ENCODE results near the gene CDS1.

CDS1 gene

DNA sequence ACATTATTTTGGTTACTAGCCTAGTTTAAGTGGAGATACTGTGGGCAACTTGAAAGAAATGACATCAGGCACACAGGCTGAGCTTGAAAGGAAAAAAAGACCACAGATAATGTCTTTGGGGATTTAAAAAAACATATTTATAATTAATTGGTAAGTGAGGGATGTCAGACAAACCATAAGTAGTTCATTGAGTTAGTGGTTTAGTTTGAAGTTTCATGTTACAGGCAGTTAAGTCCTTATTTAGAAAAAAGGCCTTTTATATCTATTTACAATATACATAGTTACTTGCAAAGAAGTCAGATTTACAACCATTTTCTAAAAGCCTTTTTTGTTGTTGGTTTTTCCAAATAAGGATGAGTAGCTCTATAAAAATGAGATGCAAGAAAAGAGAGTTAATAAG lies 89.2 kb downstream of the CDS1 start:
- Histone ChIP-seq H3K27me3 (ENCODE audit: insufficient read depth, poor library complexity, severe bottlenecking) (no peaks in the 10 kb centered on the region), H3K4me3 (replicated peaks; ENCODE audit: insufficient read depth, low read length) (no peak overlapping the region), H3K27ac (replicated peaks) (no peak overlapping the region)
- DNase-seq (ENCODE audit: low read depth in 1 of 2, low spot score in 1 of 2) = no peak
- TF ChIP-seq, protein P1, sequence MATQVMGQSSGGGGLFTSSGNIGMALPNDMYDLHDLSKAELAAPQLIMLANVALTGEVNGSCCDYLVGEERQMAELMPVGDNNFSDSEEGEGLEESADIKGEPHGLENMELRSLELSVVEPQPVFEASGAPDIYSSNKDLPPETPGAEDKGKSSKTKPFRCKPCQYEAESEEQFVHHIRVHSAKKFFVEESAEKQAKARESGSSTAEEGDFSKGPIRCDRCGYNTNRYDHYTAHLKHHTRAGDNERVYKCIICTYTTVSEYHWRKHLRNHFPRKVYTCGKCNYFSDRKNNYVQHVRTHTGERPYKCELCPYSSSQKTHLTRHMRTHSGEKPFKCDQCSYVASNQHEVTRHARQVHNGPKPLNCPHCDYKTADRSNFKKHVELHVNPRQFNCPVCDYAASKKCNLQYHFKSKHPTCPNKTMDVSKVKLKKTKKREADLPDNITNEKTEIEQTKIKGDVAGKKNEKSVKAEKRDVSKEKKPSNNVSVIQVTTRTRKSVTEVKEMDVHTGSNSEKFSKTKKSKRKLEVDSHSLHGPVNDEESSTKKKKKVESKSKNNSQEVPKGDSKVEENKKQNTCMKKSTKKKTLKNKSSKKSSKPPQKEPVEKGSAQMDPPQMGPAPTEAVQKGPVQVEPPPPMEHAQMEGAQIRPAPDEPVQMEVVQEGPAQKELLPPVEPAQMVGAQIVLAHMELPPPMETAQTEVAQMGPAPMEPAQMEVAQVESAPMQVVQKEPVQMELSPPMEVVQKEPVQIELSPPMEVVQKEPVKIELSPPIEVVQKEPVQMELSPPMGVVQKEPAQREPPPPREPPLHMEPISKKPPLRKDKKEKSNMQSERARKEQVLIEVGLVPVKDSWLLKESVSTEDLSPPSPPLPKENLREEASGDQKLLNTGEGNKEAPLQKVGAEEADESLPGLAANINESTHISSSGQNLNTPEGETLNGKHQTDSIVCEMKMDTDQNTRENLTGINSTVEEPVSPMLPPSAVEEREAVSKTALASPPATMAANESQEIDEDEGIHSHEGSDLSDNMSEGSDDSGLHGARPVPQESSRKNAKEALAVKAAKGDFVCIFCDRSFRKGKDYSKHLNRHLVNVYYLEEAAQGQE (IDR thresholded peaks at IDR 0.05; ENCODE audit: insufficient replicate concordance, low read depth) = no peak
- no peak for TF ChIP-seq SPI1 (IDR thresholded peaks at IDR 0.05; ENCODE audit: borderline replicate concordance, low read depth)
- no peak for TF ChIP-seq GABPA (IDR thresholded peaks at IDR 0.05; ENCODE audit: low read depth)
- no peak for TF ChIP-seq POLR2AphosphoS5 (IDR thresholded peaks at IDR 0.05; ENCODE audit: low read depth)

DNA sequence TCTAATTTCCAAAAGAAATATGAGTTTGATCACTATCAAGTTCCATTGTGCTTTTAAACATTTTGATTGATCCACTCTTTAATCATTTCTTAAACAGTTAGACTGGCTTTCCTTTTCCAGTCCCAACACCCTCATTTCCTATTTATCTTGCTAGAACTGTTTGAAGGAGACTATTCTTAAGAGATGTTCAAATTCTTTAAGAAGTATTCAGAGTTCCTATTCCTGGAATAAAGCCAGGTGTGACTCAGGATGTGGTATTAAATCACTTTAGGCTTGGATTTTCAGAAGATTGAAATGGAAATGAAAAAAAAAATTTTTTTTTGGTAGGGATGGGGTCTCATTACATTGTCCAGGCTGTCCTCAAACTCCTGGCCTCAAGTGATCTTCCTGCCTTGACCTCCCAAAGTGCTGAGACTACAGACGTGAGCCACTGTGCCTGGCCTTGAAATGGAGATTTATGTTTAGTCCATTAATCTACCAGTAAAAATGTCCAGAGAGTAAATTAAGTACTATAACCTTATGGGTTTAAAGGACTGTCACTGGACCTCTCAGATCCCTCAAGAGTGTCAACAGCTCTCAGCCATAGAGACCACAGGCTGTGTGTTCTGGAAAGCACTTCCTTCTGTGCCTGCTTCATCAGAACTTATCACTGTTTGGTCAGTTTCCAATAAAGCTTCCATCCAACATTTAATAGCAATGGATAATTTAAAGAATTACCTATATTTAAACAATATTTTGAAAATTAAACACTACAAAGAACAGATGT lies 90.7 kb downstream of the CDS1 start:
- TF ChIP-seq, protein P2, sequence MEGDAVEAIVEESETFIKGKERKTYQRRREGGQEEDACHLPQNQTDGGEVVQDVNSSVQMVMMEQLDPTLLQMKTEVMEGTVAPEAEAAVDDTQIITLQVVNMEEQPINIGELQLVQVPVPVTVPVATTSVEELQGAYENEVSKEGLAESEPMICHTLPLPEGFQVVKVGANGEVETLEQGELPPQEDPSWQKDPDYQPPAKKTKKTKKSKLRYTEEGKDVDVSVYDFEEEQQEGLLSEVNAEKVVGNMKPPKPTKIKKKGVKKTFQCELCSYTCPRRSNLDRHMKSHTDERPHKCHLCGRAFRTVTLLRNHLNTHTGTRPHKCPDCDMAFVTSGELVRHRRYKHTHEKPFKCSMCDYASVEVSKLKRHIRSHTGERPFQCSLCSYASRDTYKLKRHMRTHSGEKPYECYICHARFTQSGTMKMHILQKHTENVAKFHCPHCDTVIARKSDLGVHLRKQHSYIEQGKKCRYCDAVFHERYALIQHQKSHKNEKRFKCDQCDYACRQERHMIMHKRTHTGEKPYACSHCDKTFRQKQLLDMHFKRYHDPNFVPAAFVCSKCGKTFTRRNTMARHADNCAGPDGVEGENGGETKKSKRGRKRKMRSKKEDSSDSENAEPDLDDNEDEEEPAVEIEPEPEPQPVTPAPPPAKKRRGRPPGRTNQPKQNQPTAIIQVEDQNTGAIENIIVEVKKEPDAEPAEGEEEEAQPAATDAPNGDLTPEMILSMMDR (IDR thresholded peaks at IDR 0.05; ENCODE audit: insufficient read depth, low read length) = no peak
- TF ChIP-seq, protein P1 (IDR thresholded peaks at IDR 0.05; ENCODE audit: insufficient replicate concordance, low read depth) = no peak
- no peak for TF ChIP-seq SPI1 (IDR thresholded peaks at IDR 0.05; ENCODE audit: borderline replicate concordance, low read depth)
- no peak for TF ChIP-seq POLR2AphosphoS5 (IDR thresholded peaks at IDR 0.05; ENCODE audit: low read depth)
- TF ChIP-seq GABPA (IDR thresholded peaks at IDR 0.05; ENCODE audit: low read depth) = no peak
- H3K4me3 ChIP-seq (replicated peaks; ENCODE audit: insufficient read depth, low read length) = no peak overlapping the region
- no peak overlapping the region for H3K27ac ChIP-seq (replicated peaks)
- H3K27me3 ChIP-seq (ENCODE audit: insufficient read depth, poor library complexity, severe bottlenecking) = no peaks in the 10 kb centered on the region
- no peak for DNase-seq (ENCODE audit: low read depth in 1 of 2, low spot score in 1 of 2)

DNA sequence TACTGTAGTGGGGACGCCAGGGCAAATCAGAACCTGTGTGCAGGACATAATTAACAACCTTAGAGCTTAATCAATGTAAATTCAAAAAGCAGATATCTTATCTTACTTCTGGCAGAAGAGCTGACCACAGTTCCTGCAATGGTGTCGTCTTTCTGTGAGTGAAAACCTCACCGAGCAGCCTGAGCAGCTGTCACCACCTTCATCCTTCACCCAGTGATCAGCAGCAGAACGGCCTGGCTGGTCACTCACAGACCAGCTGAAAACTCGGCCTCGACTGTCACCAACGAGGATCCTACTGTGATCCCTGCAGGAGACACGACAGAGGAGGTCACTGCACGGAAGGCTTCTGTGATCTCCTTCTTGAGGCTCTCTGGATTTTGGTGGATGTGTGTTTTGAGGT lies 94.2 kb downstream of the CDS1 start:
- Histone ChIP-seq H3K4me3 (replicated peaks; ENCODE audit: insufficient read depth, low read length) (no peak overlapping the region), H3K27me3 (ENCODE audit: insufficient read depth, poor library complexity, severe bottlenecking) (no peaks in the 10 kb centered on the region), H3K27ac (replicated peaks) (no peak overlapping the region)
- DNase-seq (ENCODE audit: low read depth in 1 of 2, low spot score in 1 of 2) = no peak
- TF ChIP-seq, protein P2 (IDR thresholded peaks at IDR 0.05; ENCODE audit: insufficient read depth, low read length) = no peak
- TF ChIP-seq POLR2AphosphoS5 (IDR thresholded peaks at IDR 0.05; ENCODE audit: low read depth) = no peak
- no peak for TF ChIP-seq GABPA (IDR thresholded peaks at IDR 0.05; ENCODE audit: low read depth)
- TF ChIP-seq, protein P1 (IDR thresholded peaks at IDR 0.05; ENCODE audit: insufficient replicate concordance, low read depth) = no peak
- TF ChIP-seq SPI1 (IDR thresholded peaks at IDR 0.05; ENCODE audit: borderline replicate concordance, low read depth) = no peak

Data from HL-60 (cell line).